ENCODE results near the gene CLC. TPM values are rescaled to one million over a fixed set of nuclear protein-coding genes. Genes with fewer than 3 reads are reported as not detected.

The CLC gene
- not detected for polyA plus RNA-seq (2013, experiment 1 of 2)
- not detected for polyA plus RNA-seq (2013, experiment 2 of 2)

GRCh38 chr19:39737891-39738290, at the start of gene CLC:
Gene CLC (minus strand): TSS chr19:39738029. CDS start chr19:39737952, 77 bp downstream.
- WGBS, result 33% methylated on average over 3 of the region's 3 CpGs
- H2BK5ac ChIP-seq (ENCODE audit: low read depth, low read length, poor library complexity, severe bottlenecking), result no peak within 1 kb of the TSS

GRCh38 chr19:39780894-39781293, 43.1 kb upstream of the CLC start:
- H4K8ac ChIP-seq (ENCODE audit: low read length), result no peak overlapping the region
- no peaks in the 10 kb centered on the region for H3K9me3 ChIP-seq (ENCODE audit: control insufficient read depth, low read length)
- no peak overlapping the region for H3K4me3 ChIP-seq (ENCODE audit: insufficient read depth in 1 of 2, low read depth in 1 of 2, low read length in 2 of 2)
- H2BK15ac ChIP-seq (ENCODE audit: low read depth, poor library complexity, severe bottlenecking), result no peak overlapping the region
- no peak overlapping the region for H3K18ac ChIP-seq (ENCODE audit: low read depth in 1 of 2, low read length in 2 of 2)
- H3K23ac ChIP-seq (ENCODE audit: low read length in 2 of 2), result no peak overlapping the region
- H2BK12ac ChIP-seq (ENCODE audit: low read length in 2 of 2), result no peak overlapping the region
- 83% methylated on average over 2 of the region's 3 CpGs for WGBS
- H3K4me1 ChIP-seq (ENCODE audit: control insufficient read depth, insufficient read depth, low read depth, low read length), result no peaks in the 10 kb centered on the region
- no peak overlapping the region for H3K27ac ChIP-seq (ENCODE audit: low read length, poor library complexity, severe bottlenecking)
- H3K4ac ChIP-seq (ENCODE audit: low read depth in 1 of 2, low read length in 2 of 2), result no peak overlapping the region
- peaks cover 14 to 47% of the 10 kb centered on the region in 2 experiments for H3K27me3 ChIP-seq (ENCODE audit: control insufficient read depth in 1 of 2, insufficient read depth in 1 of 2, low read length in 2 of 2)
- no peak overlapping the region for H2AFZ ChIP-seq (ENCODE audit: low read depth, low read length)
- H3K14ac ChIP-seq (ENCODE audit: low read length in 2 of 2), result no peak overlapping the region
- H3K79me1 ChIP-seq (replicated peaks; ENCODE audit: low read length, poor library complexity, severe bottlenecking), result no peaks in the 10 kb centered on the region
- no peaks in the 10 kb centered on the region for H3K36me3 ChIP-seq (ENCODE audit: control insufficient read depth in 1 of 2, insufficient read depth in 2 of 2, low read depth in 1 of 2, low read length in 2 of 2)
- H2AK5ac ChIP-seq (ENCODE audit: low read length, severe bottlenecking), result no peak overlapping the region
- H3K4me2 ChIP-seq (ENCODE audit: low read length, poor library complexity, severe bottlenecking), result no peak overlapping the region
- no peak overlapping the region for H2BK5ac ChIP-seq (ENCODE audit: low read depth, low read length, poor library complexity, severe bottlenecking)
- H2BK120ac ChIP-seq (ENCODE audit: low read depth, low read length), result no peak overlapping the region
- H4K91ac ChIP-seq (ENCODE audit: low read length), result no peak overlapping the region
- H3K9ac ChIP-seq (ENCODE audit: low read length), result no peak overlapping the region
- no peak for DNase-seq

More at GRCh38 chr19:39737891-39738290, at the start of gene CLC:
- no peak within 1 kb of the TSS for H3K4me3 ChIP-seq (ENCODE audit: insufficient read depth in 1 of 2, low read depth in 1 of 2, low read length in 2 of 2)
- no peak within 1 kb of the TSS for H4K8ac ChIP-seq (ENCODE audit: low read length)
- H3K18ac ChIP-seq (ENCODE audit: low read depth in 1 of 2, low read length in 2 of 2), result no peak within 1 kb of the TSS
- DNase-seq, result no peak
- H3K9ac ChIP-seq (ENCODE audit: low read length), result no peak within 1 kb of the TSS
- H3K9me3 ChIP-seq (ENCODE audit: control insufficient read depth, low read length), result no peaks in the 10 kb centered on the region
- H3K4me2 ChIP-seq (ENCODE audit: low read length, poor library complexity, severe bottlenecking), result no peak within 1 kb of the TSS
- H3K27ac ChIP-seq (ENCODE audit: low read length, poor library complexity, severe bottlenecking), result no peak within 1 kb of the TSS
- H3K23ac ChIP-seq (ENCODE audit: low read length in 2 of 2), result no peak within 1 kb of the TSS
- no peak within 1 kb of the TSS for H2BK120ac ChIP-seq (ENCODE audit: low read depth, low read length)
- no peak within 1 kb of the TSS for H4K91ac ChIP-seq (ENCODE audit: low read length)
- H3K27me3 ChIP-seq (ENCODE audit: control insufficient read depth in 1 of 2, insufficient read depth in 1 of 2, low read length in 2 of 2), result peaks cover 4 to 21% of the 10 kb centered on the region in 2 experiments
- no peaks in the 10 kb centered on the region for H3K36me3 ChIP-seq (ENCODE audit: control insufficient read depth in 1 of 2, insufficient read depth in 2 of 2, low read depth in 1 of 2, low read length in 2 of 2)
- no peak within 1 kb of the TSS for H3K14ac ChIP-seq (ENCODE audit: low read length in 2 of 2)
- H2AK5ac ChIP-seq (ENCODE audit: low read length, severe bottlenecking), result no peak within 1 kb of the TSS
- H2BK15ac ChIP-seq (ENCODE audit: low read depth, poor library complexity, severe bottlenecking), result no peak within 1 kb of the TSS
- no peak within 1 kb of the TSS for H2AFZ ChIP-seq (ENCODE audit: low read depth, low read length)
- no peak within 1 kb of the TSS for H3K4ac ChIP-seq (ENCODE audit: low read depth in 1 of 2, low read length in 2 of 2)
- no peak within 1 kb of the TSS for H2BK12ac ChIP-seq (ENCODE audit: low read length in 2 of 2)
- no peaks in the 10 kb centered on the region for H3K79me1 ChIP-seq (replicated peaks; ENCODE audit: low read length, poor library complexity, severe bottlenecking)
- H3K4me1 ChIP-seq (ENCODE audit: control insufficient read depth, insufficient read depth, low read depth, low read length), result no peaks in the 10 kb centered on the region

GRCh38 chr19:39778763-39779162, 40.9 kb upstream of the CLC start, which contains the start of gene LEUTX:
Gene LEUTX (plus strand): TSS chr19:39778854. CDS start chr19:39778921, 67 bp downstream.
- H3K79me1 ChIP-seq (replicated peaks; ENCODE audit: low read length, poor library complexity, severe bottlenecking), result no peaks in the 10 kb centered on the region
- no peak for DNase-seq
- H3K9me3 ChIP-seq (ENCODE audit: control insufficient read depth, low read length), result no peaks in the 10 kb centered on the region
- H3K4me1 ChIP-seq (ENCODE audit: control insufficient read depth, insufficient read depth, low read depth, low read length), result no peaks in the 10 kb centered on the region
- H2BK120ac ChIP-seq (ENCODE audit: low read depth, low read length), result no peak within 1 kb of the TSS
- H4K91ac ChIP-seq (ENCODE audit: low read length), result no peak within 1 kb of the TSS
- H3K18ac ChIP-seq (ENCODE audit: low read depth in 1 of 2, low read length in 2 of 2), result no peak within 1 kb of the TSS
- no peak within 1 kb of the TSS for H2AFZ ChIP-seq (ENCODE audit: low read depth, low read length)
- no peak within 1 kb of the TSS for H3K14ac ChIP-seq (ENCODE audit: low read length in 2 of 2)
- H2AK5ac ChIP-seq (ENCODE audit: low read length, severe bottlenecking), result no peak within 1 kb of the TSS
- no peak within 1 kb of the TSS for H3K4me2 ChIP-seq (ENCODE audit: low read length, poor library complexity, severe bottlenecking)
- WGBS, result 46% methylated on average over 4 of the region's 4 CpGs
- no peak within 1 kb of the TSS for H2BK15ac ChIP-seq (ENCODE audit: low read depth, poor library complexity, severe bottlenecking)
- no peak within 1 kb of the TSS for H3K4ac ChIP-seq (ENCODE audit: low read depth in 1 of 2, low read length in 2 of 2)
- H3K4me3 ChIP-seq (ENCODE audit: insufficient read depth in 1 of 2, low read depth in 1 of 2, low read length in 2 of 2), result no peak within 1 kb of the TSS
- H4K8ac ChIP-seq (ENCODE audit: low read length), result no peak within 1 kb of the TSS
- H3K27me3 ChIP-seq (ENCODE audit: control insufficient read depth in 1 of 2, insufficient read depth in 1 of 2, low read length in 2 of 2), result peaks cover 15 to 33% of the 10 kb centered on the region in 2 experiments
- H3K27ac ChIP-seq (ENCODE audit: low read length, poor library complexity, severe bottlenecking), result no peak within 1 kb of the TSS
- no peak within 1 kb of the TSS for H2BK5ac ChIP-seq (ENCODE audit: low read depth, low read length, poor library complexity, severe bottlenecking)
- no peaks in the 10 kb centered on the region for H3K36me3 ChIP-seq (ENCODE audit: control insufficient read depth in 1 of 2, insufficient read depth in 2 of 2, low read depth in 1 of 2, low read length in 2 of 2)
- no peak within 1 kb of the TSS for H3K23ac ChIP-seq (ENCODE audit: low read length in 2 of 2)
- no peak within 1 kb of the TSS for H3K9ac ChIP-seq (ENCODE audit: low read length)
- no peak within 1 kb of the TSS for H2BK12ac ChIP-seq (ENCODE audit: low read length in 2 of 2)

GRCh38 chr19:39768786-39769185, 31.0 kb upstream of the CLC start:
- no peak overlapping the region for H4K91ac ChIP-seq (ENCODE audit: low read length)
- no peak overlapping the region for H3K27ac ChIP-seq (ENCODE audit: low read length, poor library complexity, severe bottlenecking)
- H3K27me3 ChIP-seq (ENCODE audit: control insufficient read depth in 1 of 2, insufficient read depth in 1 of 2, low read length in 2 of 2), result peaks cover 12 to 31% of the 10 kb centered on the region in 2 experiments
- H3K36me3 ChIP-seq (ENCODE audit: control insufficient read depth in 1 of 2, insufficient read depth in 2 of 2, low read depth in 1 of 2, low read length in 2 of 2), result no peaks in the 10 kb centered on the region
- no peak overlapping the region for H3K4ac ChIP-seq (ENCODE audit: low read depth in 1 of 2, low read length in 2 of 2)
- H3K4me2 ChIP-seq (ENCODE audit: low read length, poor library complexity, severe bottlenecking), result no peak overlapping the region
- H3K23ac ChIP-seq (ENCODE audit: low read length in 2 of 2), result no peak overlapping the region
- H4K8ac ChIP-seq (ENCODE audit: low read length), result no peak overlapping the region
- H2BK120ac ChIP-seq (ENCODE audit: low read depth, low read length), result no peak overlapping the region
- H2AFZ ChIP-seq (ENCODE audit: low read depth, low read length), result peak overlapping the region; percentile 14
- WGBS, result 61% methylated on average over 3 of the region's 4 CpGs
- H3K9me3 ChIP-seq (ENCODE audit: control insufficient read depth, low read length), result no peaks in the 10 kb centered on the region
- no peak overlapping the region for H3K14ac ChIP-seq (ENCODE audit: low read length in 2 of 2)
- H2BK12ac ChIP-seq (ENCODE audit: low read length in 2 of 2), result no peak overlapping the region
- H2BK15ac ChIP-seq (ENCODE audit: low read depth, poor library complexity, severe bottlenecking), result no peak overlapping the region
- H3K4me1 ChIP-seq (ENCODE audit: control insufficient read depth, insufficient read depth, low read depth, low read length), result no peaks in the 10 kb centered on the region
- H3K4me3 ChIP-seq (ENCODE audit: insufficient read depth in 1 of 2, low read depth in 1 of 2, low read length in 2 of 2), result no peak overlapping the region
- H2AK5ac ChIP-seq (ENCODE audit: low read length, severe bottlenecking), result no peak overlapping the region
- H3K79me1 ChIP-seq (replicated peaks; ENCODE audit: low read length, poor library complexity, severe bottlenecking), result no peaks in the 10 kb centered on the region
- no peak overlapping the region for H2BK5ac ChIP-seq (ENCODE audit: low read depth, low read length, poor library complexity, severe bottlenecking)
- H3K18ac ChIP-seq (ENCODE audit: low read depth in 1 of 2, low read length in 2 of 2), result no peak overlapping the region
- no peak for DNase-seq
- H3K9ac ChIP-seq (ENCODE audit: low read length), result no peak overlapping the region
